LNCaP clone FGC (cell line): ENCODE data around the gene FGFR1OP2.
A peak's percentile ranks its signal among the peaks of the same experiment; 100 is the strongest.

Experiments
- DNase-seq: peaks from one replicate; pipeline ENCODE4 v3.0.0-alpha.2; 2011; ENCODE audit warnings: low read depth
- H3K4me3 ChIP-seq: 2 replicates; pipeline ENCODE4 v1.5.1; 2011; ENCODE audit warnings: mild to moderate bottlenecking, low read depth, low read length, control low read depth
- CTCF ChIP-seq: IDR thresholded peaks from 2 replicates; pipeline ENCODE4 v1.5.1; 2012; ENCODE audit warnings: mild to moderate bottlenecking; ENCODE audit not compliant: control insufficient read depth, insufficient read depth; ENCODE audit errors: extremely low read depth

The FGFR1OP2 gene

DNA sequence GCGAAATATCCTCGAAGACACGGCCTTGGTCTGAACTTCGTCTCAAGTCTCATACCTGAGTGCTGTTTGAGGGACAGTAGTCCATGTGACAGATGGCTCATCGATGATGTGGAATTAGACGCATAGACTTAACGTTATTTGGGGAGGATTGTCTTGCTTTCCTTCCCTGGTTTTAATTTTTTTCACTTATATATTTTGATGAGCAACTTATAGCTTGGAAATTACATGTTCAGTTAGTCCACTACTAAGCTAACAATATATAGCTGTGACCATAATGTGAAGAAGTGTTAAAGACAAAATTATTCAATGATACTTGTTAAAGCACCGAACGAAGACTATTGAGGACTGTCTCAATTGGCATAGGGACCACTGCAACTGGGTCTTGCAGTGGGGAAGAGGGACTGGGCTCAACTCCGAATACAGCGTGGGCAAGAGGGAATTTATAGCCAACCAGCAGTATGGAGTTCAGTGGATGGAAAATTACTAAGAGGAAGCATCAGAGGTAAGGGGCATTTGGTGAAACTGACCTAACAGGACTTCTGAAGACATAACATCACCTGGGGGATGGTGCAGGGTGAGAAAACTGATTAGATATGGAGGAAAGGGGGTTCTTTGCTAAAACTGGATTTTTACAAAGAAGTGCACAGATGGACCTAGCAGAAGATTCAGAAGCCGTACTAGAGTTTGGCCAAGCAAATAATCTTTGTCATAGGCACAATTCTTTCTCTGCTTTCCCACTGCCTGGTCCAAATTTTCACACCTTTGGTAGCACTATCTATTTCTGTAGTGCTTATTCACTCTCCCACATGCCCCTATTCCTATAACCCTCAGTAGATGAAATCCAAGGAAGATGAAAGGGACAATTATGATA lies 76.8 kb downstream of the FGFR1OP2 start:
- no peak for DNase-seq
- H3K4me3 ChIP-seq, result peak overlapping the region; percentile 89
- no peak for TF ChIP-seq CTCF

DNA sequence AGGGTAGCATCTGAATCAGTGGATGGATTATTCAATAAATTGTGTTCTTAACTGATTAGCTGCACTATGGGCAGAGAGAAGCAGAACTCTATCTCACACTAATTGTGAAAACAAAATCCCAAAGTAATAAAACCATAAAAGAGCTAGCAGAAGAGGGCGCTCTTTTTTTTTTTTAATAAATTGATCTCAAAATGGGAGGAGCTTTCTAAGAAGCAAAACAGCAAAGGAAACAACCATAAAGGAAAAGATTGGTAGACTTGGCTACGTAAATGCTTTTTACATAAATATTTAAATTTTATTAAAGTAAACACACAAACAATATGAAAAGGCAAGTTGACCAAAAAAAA lies 77.4 kb downstream of the FGFR1OP2 start:
- no peak for DNase-seq
- H3K4me3 ChIP-seq, result no peak overlapping the region
- no peak for TF ChIP-seq CTCF
